GM21528 (cell line): ENCODE results near the gene CALHM1.
"Not testable (repeated sequence)": the region's sequence is repeated elsewhere in the genome, so short reads cannot be mapped to it uniquely, and the experiment has no call there.

Source experiments
- ATAC-seq: cut with Tn5 transposase; IDR thresholded peaks from one replicate; pipeline ENCODE4 v1.9.1; 2021; ENCODE audit warnings: mild to moderate bottlenecking, moderate library complexity; ENCODE audit not compliant: unreplicated experiment, low FRiP score

Gene CALHM1

DNA sequence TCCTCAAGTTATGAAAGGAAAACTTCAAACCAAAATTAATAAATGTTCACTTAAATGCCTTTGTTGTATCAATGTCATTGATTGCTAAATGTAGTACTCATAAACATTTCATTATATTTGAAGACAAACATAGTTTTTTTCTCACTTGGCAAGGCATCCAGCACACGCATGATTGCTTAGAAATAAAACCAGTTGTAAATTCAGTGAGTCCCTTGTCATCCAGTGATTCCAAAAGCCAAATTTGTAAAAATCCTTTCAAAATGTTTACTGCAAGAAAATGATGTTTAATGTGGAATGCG lies 28.7 kb upstream of the CALHM1 start:
- ATAC-seq, result no peak

- not testable (repeated sequence) for ATAC-seq
These were observed 28.1 kb upstream of the CALHM1 start for GRCh38 chr10:103486635-103487409.

GRCh38 chr10:103481974-103482531 lies 23.4 kb upstream of the CALHM1 start:
- peak; percentile 68 for ATAC-seq

GRCh38 chr10:103480521-103480920 lies 21.8 kb upstream of the CALHM1 start:
- no peak for ATAC-seq

GRCh38 chr10:103479135-103479534 lies 20.4 kb upstream of the CALHM1 start, which contains the start of gene CALHM3:
Gene CALHM3 (minus strand): TSS chr10:103479240. CDS start chr10:103479032, 208 bp downstream.
- ATAC-seq, result no peak

DNA sequence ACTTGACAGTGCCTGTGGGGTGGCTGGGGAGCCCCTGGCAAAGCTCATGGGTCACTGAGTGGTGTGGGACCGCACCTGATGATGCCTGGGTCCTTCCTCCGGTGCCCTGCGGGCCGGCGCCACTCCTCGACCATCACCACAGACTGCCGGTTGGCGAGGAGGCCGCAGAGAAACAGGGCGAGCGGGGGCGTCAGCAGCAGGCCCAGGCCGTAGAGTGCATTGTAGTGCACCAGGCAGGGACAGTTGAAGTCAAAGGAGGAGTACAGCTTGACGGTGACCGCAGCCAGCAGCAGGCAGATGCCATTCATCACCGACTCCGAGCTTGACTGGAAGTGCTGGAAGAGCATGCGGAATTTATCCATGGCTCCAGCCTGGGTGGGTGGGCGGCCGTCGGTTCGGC lies 20.0 kb upstream of the CALHM1 start:
- ATAC-seq, result no peak

- ATAC-seq, result no peak
These were observed 17.5 kb upstream of the CALHM1 start for GRCh38 chr10:103476046-103476768.

GRCh38 chr10:103475437-103475836 lies 16.7 kb upstream of the CALHM1 start:
- ATAC-seq, result no peak

DNA sequence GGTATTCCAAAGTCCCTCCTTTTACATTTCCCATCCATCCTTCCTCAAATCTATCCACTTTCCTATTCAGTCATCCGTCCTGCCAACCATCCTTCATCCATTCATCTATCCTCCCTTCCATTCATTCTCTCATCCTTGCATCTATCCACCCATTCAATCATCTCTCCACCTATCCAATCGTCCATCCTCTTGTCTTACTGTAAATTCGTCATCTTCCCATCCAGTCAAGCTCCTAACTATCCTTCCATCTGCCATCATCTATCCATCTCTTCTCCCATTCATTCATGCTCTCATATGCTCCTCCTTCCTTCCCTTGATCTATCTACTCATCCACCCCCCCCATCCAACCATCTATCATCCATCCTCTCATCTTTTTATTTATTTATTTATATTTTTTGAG lies 15.4 kb upstream of the CALHM1 start:
- no peak for ATAC-seq

DNA sequence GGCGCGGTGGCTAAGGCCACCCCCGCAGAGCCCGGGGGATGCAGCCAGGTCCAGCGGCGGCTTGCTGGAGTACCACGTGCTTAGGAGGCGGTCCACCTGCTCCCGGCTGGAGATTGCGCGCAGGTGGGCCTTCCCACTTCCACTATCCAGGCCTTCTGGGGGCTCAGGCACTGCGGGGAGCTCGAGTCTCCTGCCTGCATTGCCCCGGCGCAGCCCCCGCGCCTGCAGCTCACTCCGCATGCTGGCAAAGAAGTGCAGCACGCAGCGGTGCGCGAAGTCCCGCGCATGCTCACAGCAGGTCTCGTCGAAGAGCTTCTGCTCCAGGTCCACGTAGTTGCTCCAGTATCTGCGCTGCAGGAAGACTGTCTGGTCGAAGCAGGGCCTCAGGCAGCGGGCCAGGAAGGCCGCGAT lies 14.6 kb upstream of the CALHM1 start:
- no peak for ATAC-seq

DNA sequence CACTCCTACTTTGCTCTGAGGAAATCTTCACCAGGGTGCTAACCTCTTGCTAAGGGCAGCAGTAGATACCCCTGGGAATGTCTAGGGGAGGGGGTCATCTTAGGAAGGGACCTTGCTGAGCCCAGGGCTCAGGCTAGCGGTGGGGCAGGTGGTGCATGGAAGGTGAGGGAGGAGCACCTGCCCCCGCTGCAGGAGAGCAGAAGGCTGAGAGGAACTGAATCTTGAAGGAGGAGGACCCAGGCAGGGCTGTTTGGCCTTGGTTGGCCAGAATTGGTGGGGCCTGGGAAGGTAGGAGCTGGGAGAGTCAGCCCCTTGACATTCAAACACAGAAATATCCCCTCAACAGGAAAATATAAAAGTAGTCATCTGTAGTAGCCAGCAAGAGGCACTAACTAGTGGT lies 13.3 kb upstream of the CALHM1 start:
- ATAC-seq, result peak; percentile 41

- peak; percentile 73 for ATAC-seq
These were observed 12.3 kb upstream of the CALHM1 start for GRCh38 chr10:103470761-103471653.

- ATAC-seq, result no peak
These were observed 10.5 kb upstream of the CALHM1 start for GRCh38 chr10:103469201-103469600.

- no peak for ATAC-seq
These were observed 8.7 kb upstream of the CALHM1 start for GRCh38 chr10:103467406-103467805.

- ATAC-seq, result no peak
These were observed 8.0 kb upstream of the CALHM1 start for GRCh38 chr10:103466734-103467133.

DNA sequence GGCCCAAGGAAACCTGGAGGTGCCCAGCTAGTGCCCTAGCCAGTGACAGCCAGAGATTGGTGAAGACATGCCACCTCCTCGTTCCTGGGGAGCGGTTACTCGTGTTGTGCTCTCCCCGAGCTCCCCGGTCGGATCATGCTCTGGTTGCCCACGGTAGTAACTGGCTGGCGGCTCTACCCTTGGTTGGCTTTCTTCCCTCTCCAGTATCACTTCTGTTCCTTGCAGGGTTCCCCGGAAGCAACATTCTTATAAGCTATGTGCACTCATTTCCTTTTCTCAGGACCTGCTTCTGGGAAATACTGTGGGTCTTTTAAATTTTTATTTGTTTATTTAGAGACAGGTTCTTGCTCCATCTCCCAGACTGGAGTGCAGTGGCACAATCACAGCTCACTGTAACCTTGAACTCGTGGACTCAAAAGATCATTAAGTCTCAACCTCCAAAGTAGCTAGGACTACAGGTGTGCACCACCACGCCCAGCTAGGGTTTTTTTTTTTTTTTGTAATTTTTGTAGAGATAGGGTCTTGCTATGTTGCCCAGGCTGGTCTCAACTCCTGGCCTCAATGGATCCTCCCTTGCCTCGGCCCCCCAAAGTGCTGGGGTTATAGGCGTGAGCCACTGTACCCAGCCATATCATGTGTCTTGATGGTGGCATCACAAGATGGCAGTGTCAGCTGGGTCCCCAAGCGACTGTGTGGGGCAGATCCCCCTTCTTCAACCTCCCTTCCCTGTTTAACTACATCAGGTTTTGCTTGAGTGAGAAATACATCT lies 6.9 kb upstream of the CALHM1 start:
- ATAC-seq, result no peak

DNA sequence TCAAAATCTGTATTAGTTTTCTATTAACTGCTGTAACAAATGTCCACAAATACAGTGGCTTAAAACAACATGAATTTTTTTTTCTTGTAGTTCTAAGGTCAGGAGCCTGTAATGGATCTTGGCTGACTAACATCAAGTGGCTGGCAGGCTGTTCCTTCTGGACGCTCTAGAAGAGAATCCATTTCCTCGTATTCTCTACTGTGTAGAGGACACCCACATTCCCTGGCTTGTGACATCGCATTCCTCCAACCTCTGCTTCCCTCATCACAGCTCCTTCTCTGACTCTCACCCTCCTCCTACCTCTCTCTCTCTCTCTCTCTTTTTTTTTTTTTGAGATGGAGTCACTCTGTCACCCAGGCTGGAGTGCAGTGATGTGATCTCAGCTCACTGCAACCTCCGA lies 4.8 kb upstream of the CALHM1 start:
- no peak for ATAC-seq

DNA sequence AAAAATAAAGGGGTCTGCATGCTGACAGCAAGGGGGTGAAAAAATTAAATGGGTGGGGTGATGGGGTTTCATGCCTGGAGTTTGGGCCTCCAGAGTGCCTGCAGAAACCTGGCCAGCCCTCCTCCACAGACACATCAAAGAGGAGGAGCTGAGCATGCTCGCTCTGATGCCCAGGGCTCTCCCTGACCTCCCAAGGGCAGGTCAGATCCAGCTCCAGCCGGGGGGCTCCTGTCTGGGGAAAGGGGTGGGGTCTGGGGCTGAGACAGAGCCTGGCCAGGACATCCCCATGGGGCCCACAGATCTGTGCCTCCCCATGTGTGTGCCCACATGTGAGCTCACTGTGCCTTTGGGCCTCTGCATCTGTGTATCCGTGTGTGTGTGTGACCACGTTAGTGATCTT lies 915 bp upstream of the CALHM1 start:
- no peak for ATAC-seq

- no peak for ATAC-seq
These were observed 660 bp downstream of the CALHM1 start for GRCh38 chr10:103457896-103458583.
